ENCODE data around the gene MT1M.
"Not testable (repeated sequence)": the region's sequence is repeated elsewhere in the genome, so short reads cannot be mapped to it uniquely, and the experiment has no call there.

MT1M gene

DNA sequence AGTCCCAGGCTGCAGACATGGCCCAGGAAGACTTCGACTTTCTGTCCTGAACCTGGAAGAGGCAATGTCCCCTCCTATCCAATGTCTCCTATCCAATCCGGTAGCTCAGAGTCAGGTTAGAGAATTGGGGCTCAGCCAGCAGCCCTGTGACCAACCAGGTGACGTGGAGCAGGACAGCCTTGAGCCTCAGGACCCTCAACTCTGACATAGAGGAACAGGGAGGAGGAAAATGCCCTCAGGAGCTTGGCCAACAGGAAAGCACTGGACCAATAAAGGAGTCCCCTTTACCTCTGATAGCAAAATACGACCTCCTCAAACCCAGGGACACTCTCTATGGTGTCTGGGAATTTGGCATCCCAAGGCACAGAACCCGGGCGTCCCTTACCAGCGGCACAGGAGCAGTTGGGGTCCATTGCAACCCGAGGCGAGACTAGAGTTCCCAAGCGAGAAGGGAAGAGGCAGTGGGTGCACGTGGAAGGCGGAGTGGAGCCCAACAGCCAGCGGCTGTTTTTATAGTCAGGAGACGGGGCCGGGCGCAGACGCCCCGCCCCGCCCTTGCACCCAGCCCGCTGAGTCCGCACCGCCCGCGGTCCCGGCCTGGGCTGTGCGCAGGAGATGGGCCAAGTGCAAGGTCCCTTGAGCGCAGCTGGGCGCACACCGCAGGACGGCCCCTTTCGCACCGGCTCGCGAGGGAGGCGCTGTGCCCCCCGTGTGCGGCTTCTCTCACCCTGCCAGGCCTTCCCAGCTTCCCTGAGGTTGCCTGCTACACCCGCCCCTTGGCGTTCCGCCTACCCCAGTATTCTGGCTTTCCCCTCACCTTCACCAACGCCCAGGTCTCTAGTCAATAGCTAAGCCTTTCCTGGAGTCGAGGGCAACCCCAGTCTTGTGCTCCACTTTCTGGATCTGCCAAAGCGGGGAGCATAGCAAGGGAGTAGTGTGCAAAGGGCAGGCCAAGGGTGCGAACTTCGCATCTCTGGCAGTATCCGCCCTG, 35.4 kb downstream of the MT1M start, which contains the start of gene MT1G:
Gene MT1G, minus strand, starts transcription at position 485 of the 991 bp plus-strand sequence. Its CDS starts 72 bp downstream, at position 413.
- TF ChIP-seq, protein P1, sequence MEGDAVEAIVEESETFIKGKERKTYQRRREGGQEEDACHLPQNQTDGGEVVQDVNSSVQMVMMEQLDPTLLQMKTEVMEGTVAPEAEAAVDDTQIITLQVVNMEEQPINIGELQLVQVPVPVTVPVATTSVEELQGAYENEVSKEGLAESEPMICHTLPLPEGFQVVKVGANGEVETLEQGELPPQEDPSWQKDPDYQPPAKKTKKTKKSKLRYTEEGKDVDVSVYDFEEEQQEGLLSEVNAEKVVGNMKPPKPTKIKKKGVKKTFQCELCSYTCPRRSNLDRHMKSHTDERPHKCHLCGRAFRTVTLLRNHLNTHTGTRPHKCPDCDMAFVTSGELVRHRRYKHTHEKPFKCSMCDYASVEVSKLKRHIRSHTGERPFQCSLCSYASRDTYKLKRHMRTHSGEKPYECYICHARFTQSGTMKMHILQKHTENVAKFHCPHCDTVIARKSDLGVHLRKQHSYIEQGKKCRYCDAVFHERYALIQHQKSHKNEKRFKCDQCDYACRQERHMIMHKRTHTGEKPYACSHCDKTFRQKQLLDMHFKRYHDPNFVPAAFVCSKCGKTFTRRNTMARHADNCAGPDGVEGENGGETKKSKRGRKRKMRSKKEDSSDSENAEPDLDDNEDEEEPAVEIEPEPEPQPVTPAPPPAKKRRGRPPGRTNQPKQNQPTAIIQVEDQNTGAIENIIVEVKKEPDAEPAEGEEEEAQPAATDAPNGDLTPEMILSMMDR (conservative IDR thresholded peaks at IDR 0.05; ENCODE audit: low read length) = no peak
- no peak within 1 kb of the TSS for H3K4me3 ChIP-seq (ENCODE audit: low read length)
- no peak for DNase-seq (ENCODE audit: low read depth)

DNA sequence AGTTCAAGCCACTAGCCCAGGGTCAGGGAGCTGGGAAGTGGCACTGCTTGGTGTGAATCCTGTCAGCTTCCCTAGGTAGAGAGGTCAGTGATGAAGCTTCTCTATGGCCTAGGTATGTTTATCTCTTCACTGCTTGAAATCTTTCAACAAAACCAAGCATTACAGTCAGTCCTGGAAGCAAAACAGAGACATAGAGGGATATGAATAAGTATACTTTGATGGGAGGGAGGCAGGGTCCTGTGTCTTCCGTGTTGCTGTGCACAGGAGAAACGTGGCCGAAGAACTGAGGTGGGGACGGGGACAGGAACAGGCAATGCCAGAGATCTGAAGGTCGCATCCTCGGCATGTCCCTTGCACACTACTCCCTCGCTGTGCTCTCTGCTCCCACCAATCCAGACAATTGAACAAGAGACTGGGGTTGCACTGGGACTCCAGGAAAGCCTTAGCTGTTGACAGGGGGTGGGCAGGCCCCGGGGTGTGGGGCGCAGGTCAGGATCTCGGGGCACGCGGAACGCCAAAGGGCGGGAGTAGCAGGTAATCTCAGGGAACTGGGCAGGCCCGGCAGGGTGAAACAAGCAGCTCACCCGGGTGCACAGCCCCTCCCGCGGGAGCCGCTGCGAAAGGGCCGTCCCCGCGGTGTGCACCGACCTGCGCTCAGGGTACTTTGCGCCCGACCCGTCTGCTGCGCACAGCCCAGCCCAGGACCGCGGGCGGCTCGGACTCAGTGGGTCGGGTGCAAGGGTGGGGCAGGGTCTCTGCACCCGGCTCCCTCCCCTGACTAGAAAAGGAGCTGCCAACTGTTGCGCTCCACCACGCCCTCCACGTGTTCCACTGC, 36.8 kb downstream of the MT1M start, which contains the start of gene MT1H:
Gene MT1H, plus strand, starts transcription at position 810 of the 835 bp plus-strand sequence. CDS start 71 bp downstream, outside the sequence.
- TF ChIP-seq, protein P1 (conservative IDR thresholded peaks at IDR 0.05; ENCODE audit: low read length) = no peak
- H3K4me3 ChIP-seq (ENCODE audit: low read length) = no peak within 1 kb of the TSS
- no peak for DNase-seq (ENCODE audit: low read depth)

DNA sequence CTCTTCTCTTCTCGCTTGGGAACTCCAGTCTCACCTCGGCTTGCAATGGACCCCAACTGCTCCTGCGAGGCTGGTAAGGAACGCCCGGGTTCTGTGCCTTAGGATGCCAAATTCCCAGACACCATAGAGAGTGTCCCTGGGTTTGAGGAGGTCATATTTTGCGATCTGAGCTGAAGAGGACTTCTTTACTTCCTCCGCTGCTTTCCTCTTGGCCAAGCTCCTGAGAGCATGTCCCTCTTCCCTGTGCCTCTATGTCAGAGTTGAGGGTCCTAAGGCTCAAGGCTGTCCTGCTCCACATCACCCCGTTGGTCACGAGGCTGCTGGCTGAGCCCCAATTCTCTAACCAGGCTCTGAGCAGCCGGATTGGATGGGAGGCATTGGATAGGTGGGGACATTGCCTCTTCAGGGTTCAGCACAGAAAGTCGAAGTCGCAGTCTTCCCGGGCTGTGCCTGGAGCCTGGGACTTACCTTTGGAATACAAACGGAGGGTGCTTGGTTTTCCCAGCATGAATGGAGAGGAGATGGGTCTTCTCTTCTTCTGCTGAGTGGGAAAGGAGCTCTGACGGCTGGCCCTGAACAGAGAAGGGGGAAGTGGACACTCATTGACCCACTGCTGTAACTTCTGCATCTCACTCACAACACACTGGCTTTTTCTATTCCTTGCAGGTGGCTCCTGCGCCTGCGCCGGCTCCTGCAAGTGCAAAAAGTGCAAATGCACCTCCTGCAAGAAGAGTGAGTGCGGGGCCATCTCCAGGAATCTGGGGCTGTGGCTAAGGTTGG, 37.6 kb downstream of the MT1M start:
- no peak for DNase-seq (ENCODE audit: low read depth)
- H3K4me3 ChIP-seq (ENCODE audit: low read length) = no peak overlapping the region
- TF ChIP-seq, protein P1 (conservative IDR thresholded peaks at IDR 0.05; ENCODE audit: low read length) = no peak

DNA sequence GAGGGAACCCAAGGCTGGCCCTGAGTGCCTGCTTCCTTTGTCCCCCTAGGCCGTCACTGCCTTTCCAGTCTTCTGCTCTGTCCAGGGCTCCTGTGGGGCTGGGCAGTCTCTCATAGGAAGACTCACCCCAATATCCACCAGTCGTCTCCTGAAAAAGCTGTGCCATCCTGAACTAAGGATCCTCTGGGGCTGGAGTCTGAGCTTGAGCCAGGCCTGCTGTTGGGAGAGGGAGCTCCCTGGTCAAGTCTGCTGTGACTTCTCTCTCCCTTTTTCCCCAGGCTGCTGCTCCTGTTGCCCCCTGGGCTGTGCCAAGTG, 38.1 kb downstream of the MT1M start:
- TF ChIP-seq, protein P1 (conservative IDR thresholded peaks at IDR 0.05; ENCODE audit: low read length) = no peak
- no peak overlapping the region for H3K4me3 ChIP-seq (ENCODE audit: low read length)
- no peak for DNase-seq (ENCODE audit: low read depth)

DNA sequence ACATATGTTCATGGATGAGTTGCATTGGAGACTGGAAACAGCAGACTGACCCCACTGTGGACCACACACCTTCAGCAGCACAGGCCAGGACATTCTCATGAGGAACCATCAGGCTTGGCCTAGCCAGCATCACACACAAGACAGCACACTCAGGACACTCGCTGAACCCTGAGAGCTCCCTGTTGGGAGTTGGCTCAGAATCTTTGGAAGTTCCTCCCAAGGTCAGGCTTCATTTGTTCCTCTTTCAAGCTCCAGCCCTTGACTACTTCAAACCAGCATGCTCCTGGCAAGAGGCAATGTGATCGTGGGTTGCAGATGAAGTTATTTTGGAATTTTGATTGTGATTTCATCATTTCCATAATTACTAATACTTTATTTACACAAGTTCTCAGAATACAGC, 39.2 kb downstream of the MT1M start:
- not testable (repeated sequence) for DNase-seq (ENCODE audit: low read depth)

DNA sequence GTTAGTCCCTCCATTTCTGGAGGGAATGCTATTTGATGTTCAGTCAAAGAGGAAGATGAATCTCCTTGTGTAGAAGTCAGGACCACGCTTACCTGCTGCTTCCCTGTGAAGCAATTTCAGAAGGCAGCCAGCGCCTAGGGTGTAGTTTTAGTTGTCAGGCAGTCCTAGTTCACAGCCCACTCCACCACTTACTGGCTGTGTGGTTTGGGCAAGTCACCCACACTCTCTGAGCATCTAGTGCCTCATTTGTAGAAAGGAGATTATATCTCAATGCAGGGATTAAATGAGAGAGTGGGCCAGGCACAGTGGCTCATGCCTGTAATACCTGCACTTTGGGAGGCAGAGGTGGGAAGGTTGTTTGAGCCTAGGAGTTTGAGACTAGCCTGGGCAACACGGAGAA, 39.7 kb downstream of the MT1M start:
- not testable (repeated sequence) for H3K4me3 ChIP-seq (ENCODE audit: low read length); DNase-seq (ENCODE audit: low read depth)

More for the DNA sequence above, 39.2 kb downstream of the MT1M start:
- not testable (repeated sequence) for H3K4me3 ChIP-seq (ENCODE audit: low read length)

DNA sequence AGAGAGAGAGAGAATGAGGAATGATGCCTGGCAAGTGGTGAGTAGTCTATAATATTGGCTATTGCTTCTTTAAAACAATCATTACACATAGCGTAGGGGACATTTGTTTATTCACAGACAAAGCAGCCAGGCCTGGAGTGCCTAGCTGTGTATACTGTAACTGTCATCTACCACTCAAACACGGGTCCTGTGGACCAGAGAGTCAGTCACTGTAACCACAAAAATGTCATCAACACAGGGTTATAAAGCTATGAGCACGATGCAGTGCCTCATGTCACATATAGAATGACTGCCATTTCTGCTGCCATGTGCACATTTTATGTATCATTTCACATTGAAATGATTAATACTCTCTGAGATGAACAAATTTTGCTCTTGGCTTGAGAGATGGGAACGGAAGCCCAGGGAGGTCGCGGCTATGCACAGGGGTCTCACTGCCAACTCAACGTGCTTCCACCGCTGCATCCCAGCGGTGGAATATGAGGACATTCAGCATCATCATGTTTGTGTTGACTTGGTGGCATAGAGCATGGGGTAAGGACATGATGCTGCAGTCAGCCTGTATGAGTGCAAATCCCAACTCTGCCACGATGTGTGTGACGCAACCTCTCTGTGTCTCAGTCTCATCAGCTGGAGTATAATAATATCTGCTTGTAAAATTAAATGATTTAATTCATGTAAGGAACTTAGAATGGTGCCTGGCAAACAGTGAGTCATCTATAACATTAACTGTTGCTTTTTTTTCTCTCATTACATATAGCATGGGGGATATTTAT, 40.5 kb downstream of the MT1M start:
- DNase-seq (ENCODE audit: low read depth) = no peak
- H3K4me3 ChIP-seq (ENCODE audit: low read length) = no peak overlapping the region
- TF ChIP-seq, protein P1 (conservative IDR thresholded peaks at IDR 0.05; ENCODE audit: low read length) = no peak

All from AG10803 (cell line).